Skeletal muscle tissue (tissue), 4 donors: Measurements from ENCODE around the gene PHRF1. TPM values are rescaled to one million over a fixed set of nuclear protein-coding genes. Genes with fewer than 3 reads are reported as not detected.
A peak's percentile ranks its signal among the peaks of the same experiment; 100 is the strongest.

Experiments used
- H3K27ac ChIP-seq: one replicate; pipeline ENCODE4 v1.7.0; 2013; ENCODE audit warnings: mild to moderate bottlenecking, low read depth, low read length, inconsistent platforms
- H3K27me3 ChIP-seq, 3 donors: one replicate each; pipeline ENCODE4 v1.7.0; 2013; ENCODE audit warnings: low read length in 3 of 3; ENCODE audit not compliant: control insufficient read depth in 3 of 3, insufficient read depth in 3 of 3
- H3K36me3 ChIP-seq, 3 donors: one replicate each; pipeline ENCODE4 v1.7.0; 2013; ENCODE audit warnings: low read length in 3 of 3; ENCODE audit not compliant: control insufficient read depth in 3 of 3, insufficient read depth in 3 of 3
- H3K4me1 ChIP-seq, 3 donors: one replicate each; pipeline ENCODE4 v1.7.0; 2013; ENCODE audit warnings: low read length in 3 of 3, mild to moderate bottlenecking in 3 of 3; ENCODE audit not compliant: control insufficient read depth in 3 of 3, insufficient read depth in 3 of 3
- H3K4me3 ChIP-seq, 3 donors: one replicate each; pipeline ENCODE4 v1.7.0; 2013; ENCODE audit warnings: low read length in 3 of 3
- H3K9ac ChIP-seq, 3 donors: one replicate each; pipeline ENCODE4 v1.7.0; 2013; ENCODE audit warnings: low read length in 3 of 3, mild to moderate bottlenecking in 3 of 3, moderate library complexity in 2 of 3, low read depth in 1 of 3
- H3K9me3 ChIP-seq, 3 donors: one replicate each; pipeline ENCODE4 v1.7.0; 2013; ENCODE audit warnings: low read length in 3 of 3; ENCODE audit not compliant: control insufficient read depth in 3 of 3
- total RNA-seq: library from RNA; depleted of rRNA; stranded (reverse); fragments of >200 nt; gene quantifications from one replicate; pipeline ENCODE4 v1.2.3, GENCODE V29; 2014
- donor health status: Osteomylitis.

The PHRF1 gene, protein sequence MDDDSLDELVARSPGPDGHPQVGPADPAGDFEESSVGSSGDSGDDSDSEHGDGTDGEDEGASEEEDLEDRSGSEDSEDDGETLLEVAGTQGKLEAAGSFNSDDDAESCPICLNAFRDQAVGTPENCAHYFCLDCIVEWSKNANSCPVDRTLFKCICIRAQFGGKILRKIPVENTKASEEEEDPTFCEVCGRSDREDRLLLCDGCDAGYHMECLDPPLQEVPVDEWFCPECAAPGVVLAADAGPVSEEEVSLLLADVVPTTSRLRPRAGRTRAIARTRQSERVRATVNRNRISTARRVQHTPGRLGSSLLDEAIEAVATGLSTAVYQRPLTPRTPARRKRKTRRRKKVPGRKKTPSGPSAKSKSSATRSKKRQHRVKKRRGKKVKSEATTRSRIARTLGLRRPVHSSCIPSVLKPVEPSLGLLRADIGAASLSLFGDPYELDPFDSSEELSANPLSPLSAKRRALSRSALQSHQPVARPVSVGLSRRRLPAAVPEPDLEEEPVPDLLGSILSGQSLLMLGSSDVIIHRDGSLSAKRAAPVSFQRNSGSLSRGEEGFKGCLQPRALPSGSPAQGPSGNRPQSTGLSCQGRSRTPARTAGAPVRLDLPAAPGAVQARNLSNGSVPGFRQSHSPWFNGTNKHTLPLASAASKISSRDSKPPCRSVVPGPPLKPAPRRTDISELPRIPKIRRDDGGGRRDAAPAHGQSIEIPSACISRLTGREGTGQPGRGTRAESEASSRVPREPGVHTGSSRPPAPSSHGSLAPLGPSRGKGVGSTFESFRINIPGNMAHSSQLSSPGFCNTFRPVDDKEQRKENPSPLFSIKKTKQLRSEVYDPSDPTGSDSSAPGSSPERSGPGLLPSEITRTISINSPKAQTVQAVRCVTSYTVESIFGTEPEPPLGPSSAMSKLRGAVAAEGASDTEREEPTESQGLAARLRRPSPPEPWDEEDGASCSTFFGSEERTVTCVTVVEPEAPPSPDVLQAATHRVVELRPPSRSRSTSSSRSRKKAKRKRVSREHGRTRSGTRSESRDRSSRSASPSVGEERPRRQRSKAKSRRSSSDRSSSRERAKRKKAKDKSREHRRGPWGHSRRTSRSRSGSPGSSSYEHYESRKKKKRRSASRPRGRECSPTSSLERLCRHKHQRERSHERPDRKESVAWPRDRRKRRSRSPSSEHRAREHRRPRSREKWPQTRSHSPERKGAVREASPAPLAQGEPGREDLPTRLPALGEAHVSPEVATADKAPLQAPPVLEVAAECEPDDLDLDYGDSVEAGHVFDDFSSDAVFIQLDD (N-terminal part only)
- 21.9 TPM for total RNA-seq

DNA sequence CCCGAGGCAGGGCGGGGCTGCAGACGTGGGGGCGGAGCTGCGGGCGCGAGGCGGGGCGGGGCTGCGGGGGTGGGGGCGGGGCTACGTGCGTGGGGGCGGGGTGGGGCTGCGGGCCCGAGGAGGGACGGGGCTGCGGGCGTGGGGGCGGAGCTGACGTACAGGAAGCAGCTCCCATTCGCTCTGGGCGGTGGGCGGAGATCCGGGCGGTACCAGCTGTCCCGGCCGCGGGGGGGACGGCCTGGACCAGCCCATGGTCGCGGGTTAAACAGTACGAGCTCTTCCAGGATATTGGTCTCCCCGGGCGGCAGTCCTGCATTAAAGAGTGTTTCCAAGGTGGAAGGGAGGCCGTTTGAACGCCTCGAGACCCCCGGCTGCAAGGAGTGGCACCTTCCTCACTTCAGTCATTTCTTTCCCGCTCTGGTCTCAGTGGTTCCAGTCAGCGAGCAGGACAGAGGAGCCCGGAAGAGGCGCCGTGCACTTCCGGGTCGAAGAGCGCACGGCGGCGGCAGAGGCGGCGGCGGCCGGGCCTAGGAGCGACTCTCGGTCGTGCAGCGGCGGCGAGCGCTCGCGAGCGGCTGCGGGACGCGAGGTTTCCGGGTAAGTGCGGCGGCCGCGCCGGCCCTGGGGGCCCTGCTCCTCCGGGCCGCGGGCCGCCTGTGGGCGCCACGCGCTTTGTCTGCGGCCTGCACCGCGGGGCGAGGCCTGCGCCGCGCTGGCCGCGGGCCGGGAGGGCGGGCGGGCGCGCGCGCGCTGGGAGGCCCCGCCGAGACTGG, at the start of gene PHRF1:
PHRF1 (plus strand) TSS at position 475 of the 773 bp plus-strand sequence. CDS start 5,043 bp downstream, outside the sequence.
- Histone ChIP-seq H3K27ac (peak within 1 kb of the TSS; percentile 96), H3K27me3 (no peaks in the 10 kb centered on the region), H3K9ac (peak within 1 kb of the TSS; percentile 93 to 99 (median 98)), H3K4me1 (peaks cover 51 to 59% (median 51%) of the 10 kb centered on the region in 3 donors), H3K9me3 (no peaks in the 10 kb centered on the region), H3K36me3 (peaks cover 0 to 3% (median 2%) of the 10 kb centered on the region in 3 donors), H3K4me3 (peak within 1 kb of the TSS; percentile 93 to 98 (median 94))

DNA sequence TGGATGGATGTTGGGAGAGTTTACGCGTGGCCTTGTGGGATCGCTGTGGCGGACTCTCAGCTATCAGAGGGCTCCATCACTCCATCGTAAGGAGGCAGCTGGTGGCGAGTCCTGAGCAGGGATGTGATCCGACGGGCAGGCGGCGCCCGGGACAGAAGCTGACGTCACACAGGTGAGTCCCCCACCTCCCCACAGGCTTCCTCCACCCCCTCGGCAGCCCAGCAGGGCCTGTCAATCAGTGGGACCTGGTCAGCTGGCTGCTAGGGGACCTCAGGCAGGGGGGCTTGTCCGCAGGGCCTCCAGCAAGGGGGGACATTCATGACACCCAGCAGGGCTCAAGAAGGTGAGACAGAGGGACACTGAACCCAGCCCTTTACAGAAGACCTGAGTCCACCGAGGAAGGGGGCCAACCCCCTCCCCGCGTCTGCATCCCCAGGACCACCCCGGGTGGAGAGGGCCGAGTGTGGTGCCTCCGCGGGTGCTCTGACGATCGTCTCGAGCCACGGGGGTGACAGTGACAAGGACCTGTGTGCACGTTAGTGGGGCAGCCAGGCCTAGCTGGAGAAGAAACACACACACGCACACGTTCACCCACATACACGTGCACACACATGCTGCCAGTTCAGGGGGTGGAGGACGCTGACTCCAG, 48.0 kb upstream of the PHRF1 start:
- Histone ChIP-seq H3K4me3 (peak overlapping the region in 1 of 3 donors; percentile 56), H3K27me3 (no peaks in the 10 kb centered on the region), H3K4me1 (peaks cover 7 to 21% (median 15%) of the 10 kb centered on the region in 3 donors), H3K9ac (peak overlapping the region in 1 of 3 donors; percentile 74), H3K9me3 (no peaks in the 10 kb centered on the region), H3K27ac (no peak overlapping the region), H3K36me3 (peaks cover 14 to 20% (median 15%) of the 10 kb centered on the region in 3 donors)

DNA sequence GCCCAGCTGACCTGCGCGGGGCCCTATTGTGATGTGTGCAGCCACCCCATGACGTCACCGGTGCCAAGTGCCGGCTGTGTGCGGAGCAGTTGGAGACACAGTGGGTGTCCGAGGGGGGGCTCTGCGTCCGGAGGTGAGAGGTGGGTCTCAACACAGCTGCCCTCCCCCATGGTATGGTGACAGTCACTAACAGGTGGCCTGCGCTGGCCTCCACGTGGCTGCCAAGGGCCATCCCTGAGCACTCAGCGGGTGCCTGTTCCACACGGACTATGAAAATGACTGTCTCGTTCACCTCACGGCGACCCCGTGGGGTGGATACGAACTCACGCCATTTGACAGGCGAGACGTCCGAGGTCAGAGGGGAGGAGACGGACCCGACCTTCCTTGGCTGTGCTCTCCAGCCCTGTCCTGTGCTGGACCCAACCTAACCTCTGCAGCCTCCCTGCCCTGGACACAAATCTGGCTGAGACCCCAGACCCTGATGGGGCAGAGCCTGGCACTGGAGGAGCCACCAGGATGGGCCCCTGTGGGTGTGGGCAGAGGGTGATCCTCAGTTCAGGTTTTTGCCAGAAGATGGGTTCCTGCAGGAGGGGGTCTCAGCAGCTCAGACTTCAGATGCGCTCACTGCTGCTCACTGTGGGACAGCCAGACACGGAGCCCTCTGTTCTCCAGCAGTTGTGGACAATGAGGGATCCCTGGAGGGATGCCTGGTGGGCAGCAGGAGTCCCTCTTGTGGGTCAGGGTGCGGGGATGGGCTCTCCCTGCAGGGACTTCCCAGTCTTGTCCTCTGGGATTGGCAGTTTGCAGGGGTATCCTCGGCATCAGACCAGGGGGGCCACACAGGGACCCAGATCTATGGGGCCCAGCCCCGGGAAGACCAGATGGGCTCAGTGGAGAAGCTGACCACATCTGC, 47.2 kb upstream of the PHRF1 start:
- H3K4me3 ChIP-seq = peak overlapping the region in 1 of 3 donors; percentile 56
- peak overlapping the region in 1 of 3 donors; percentile 74 for H3K9ac ChIP-seq
- no peak overlapping the region for H3K27ac ChIP-seq
- H3K4me1 ChIP-seq = peaks cover 12 to 29% (median 23%) of the 10 kb centered on the region in 3 donors
- no peaks in the 10 kb centered on the region for H3K27me3 ChIP-seq
- H3K9me3 ChIP-seq = no peaks in the 10 kb centered on the region
- peaks cover 18 to 25% (median 22%) of the 10 kb centered on the region in 3 donors for H3K36me3 ChIP-seq

DNA sequence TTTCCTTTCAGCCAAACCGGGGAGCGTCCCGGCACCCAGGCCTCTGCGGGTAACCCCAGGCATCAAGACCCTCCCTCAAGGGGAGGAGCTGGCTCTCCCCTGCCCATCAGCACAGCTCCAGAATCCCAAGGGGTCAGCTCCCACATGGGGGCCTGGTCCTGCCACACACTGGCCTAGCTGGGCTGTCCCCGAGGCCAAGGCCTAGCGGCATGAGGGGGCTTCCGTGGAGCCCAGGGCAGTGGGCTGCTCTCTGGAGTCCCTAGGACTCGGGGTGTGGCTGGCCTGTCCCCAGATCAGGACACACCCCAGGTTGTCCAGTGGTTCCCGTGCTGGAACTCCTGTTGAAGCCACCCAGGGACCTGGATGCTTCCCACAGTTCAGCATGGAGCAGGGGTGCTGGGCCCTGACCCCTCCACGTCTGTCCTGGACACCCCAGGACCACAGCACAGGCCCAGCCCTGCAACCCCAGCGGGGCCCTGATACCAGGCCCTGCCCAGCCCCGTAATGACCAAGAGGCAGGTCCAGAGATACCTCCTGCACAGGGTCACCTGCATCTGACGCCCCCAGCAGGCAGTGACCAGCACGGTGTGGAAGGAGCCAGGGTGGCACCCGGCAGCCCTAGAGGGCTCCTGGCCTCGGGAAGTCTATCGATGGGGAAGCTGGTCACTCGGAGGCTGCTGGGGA, 46.4 kb upstream of the PHRF1 start:
- H3K36me3 ChIP-seq = peaks cover 18 to 25% (median 22%) of the 10 kb centered on the region in 3 donors
- peaks cover 19 to 35% (median 29%) of the 10 kb centered on the region in 3 donors for H3K4me1 ChIP-seq
- H3K27ac ChIP-seq = no peak overlapping the region
- no peak overlapping the region for H3K4me3 ChIP-seq
- no peaks in the 10 kb centered on the region for H3K9me3 ChIP-seq
- H3K9ac ChIP-seq = peak overlapping the region in 1 of 3 donors; percentile 74
- H3K27me3 ChIP-seq = no peaks in the 10 kb centered on the region

DNA sequence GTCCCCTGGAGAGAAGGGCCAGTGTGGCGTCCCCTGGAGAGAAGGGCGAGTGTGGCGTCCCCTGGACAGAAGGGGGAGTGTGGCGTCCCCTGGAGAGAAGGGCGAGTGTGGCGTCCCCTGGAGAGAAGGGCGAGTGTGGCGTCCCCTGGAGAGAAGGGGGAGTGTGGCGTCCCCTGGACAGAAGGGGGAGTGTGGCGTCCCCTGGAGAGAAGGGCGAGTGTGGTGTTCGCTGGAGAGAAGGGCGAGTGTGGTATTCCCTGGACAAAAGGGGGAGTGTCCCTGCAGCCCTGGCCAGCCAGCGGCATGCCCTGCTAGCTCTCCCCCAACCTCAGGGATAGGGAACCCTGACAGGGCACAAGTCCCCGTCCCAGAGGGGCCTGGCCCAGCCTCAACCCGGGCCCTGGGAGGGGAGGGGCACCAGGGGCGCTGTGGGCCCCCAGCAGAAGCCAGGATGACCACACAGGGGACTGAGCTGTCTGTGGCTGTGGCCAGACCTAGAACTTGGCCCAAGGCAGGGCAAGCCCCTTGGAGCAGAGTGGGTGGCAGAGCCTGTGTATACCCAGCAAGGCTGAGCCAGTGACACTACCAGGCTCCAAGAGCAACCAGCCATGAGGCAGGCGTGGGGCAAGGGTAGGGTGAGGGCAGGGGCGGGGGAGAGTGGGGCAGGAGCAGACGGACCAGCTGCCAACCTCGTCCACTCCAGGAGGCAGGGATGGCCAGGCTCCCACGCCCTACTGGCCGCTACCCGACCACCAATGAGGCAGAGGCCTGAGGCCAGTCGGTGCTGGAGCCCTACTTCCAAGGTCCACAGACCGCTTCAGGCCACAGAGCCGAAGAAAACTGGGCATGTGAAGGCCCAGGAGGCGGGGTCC, 45.1 kb upstream of the PHRF1 start:
- H3K9ac ChIP-seq = no peak overlapping the region
- H3K4me1 ChIP-seq = peaks cover 22 to 39% (median 34%) of the 10 kb centered on the region in 3 donors
- H3K27ac ChIP-seq = no peak overlapping the region
- H3K36me3 ChIP-seq = peaks cover 18 to 25% (median 22%) of the 10 kb centered on the region in 3 donors
- H3K4me3 ChIP-seq = no peak overlapping the region
- H3K9me3 ChIP-seq = no peaks in the 10 kb centered on the region
- no peaks in the 10 kb centered on the region for H3K27me3 ChIP-seq

DNA sequence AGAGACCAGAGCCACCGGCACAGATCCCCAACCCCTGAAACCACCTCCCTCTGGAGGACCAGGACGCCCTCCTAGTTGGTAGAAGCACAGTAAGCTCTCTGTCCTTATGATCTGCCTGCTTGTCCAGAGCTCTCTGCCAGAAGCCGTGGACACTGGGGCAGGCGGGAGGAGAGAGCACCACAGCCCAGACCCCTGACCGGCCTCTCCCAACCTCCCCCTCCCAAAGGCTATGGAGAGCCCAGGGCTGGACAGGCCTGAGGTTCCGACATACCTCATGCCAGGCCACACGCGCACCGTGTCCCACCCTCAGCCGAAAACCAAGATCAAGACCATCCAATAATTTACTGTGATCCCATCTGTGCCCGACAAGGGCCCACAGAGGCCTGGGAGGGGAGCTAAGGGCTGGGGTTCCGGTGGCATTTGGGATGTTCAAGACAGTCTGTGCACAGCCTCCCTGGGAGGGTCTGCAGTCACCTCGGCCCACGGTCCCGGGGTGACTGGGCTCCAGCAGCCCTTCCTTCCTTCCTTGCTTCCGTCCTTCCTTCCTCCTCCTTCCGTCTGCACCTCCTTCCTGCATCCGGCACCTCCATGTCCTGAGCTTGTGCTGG, 44.2 kb upstream of the PHRF1 start:
- H3K4me1 ChIP-seq = peaks cover 26 to 43% (median 39%) of the 10 kb centered on the region in 3 donors
- no peak overlapping the region for H3K9ac ChIP-seq
- no peak overlapping the region for H3K4me3 ChIP-seq
- peaks cover 18 to 25% (median 22%) of the 10 kb centered on the region in 3 donors for H3K36me3 ChIP-seq
- H3K27ac ChIP-seq = no peak overlapping the region
- H3K9me3 ChIP-seq = no peaks in the 10 kb centered on the region
- peaks cover 0 to 5% (median under 1%) of the 10 kb centered on the region in 3 donors for H3K27me3 ChIP-seq

DNA sequence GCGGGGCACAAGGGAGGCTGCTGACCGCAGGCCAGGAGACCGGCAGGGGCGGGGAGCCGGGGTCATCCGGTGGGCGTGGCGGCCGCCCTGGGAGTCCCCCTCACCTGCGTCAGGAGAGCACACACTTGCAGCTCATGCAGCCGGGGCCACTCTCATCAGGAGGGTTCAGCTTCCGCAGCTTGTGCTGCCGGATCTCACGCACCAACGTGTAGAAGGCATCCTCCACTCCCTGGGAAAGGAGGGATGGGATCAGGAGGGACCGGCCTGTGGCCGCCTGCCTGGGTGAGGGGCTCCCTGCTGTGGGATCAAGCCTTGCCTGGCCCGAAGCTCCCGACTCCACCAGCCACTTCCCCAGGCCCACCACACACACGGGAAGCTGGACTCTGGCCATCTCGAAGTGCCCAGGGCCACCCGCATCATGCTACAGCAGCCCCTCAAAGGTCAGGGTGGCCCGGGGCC, 43.7 kb upstream of the PHRF1 start:
- Histone ChIP-seq H3K27me3 (peaks cover 0 to 10% (median 5%) of the 10 kb centered on the region in 3 donors), H3K27ac (no peak overlapping the region), H3K9me3 (no peaks in the 10 kb centered on the region), H3K36me3 (peaks cover 18 to 25% (median 22%) of the 10 kb centered on the region in 3 donors), H3K4me3 (no peak overlapping the region), H3K4me1 (peaks cover 31 to 48% (median 44%) of the 10 kb centered on the region in 3 donors), H3K9ac (no peak overlapping the region)
